OCI-LY3 (cell line): ENCODE data around the gene ZNF319.

Source experiments
- CTCF ChIP-seq: fragments of 200-600, 300-600 bp; sonication (generic); IDR thresholded peaks from 2 replicates; pipeline ENCODE4 v1.5.1; 2014; ENCODE audit warnings: antibody characterized with exemption, low read length, low read depth
- EZH2phosphoT487 ChIP-seq: fragments of 200-600 bp; shearing (Covaris generic); IDR thresholded peaks from 2 replicates; pipeline ENCODE4 v1.6.1; 2018; ENCODE audit warnings: antibody characterized with exemption, mixed run types, low read depth

DNA sequence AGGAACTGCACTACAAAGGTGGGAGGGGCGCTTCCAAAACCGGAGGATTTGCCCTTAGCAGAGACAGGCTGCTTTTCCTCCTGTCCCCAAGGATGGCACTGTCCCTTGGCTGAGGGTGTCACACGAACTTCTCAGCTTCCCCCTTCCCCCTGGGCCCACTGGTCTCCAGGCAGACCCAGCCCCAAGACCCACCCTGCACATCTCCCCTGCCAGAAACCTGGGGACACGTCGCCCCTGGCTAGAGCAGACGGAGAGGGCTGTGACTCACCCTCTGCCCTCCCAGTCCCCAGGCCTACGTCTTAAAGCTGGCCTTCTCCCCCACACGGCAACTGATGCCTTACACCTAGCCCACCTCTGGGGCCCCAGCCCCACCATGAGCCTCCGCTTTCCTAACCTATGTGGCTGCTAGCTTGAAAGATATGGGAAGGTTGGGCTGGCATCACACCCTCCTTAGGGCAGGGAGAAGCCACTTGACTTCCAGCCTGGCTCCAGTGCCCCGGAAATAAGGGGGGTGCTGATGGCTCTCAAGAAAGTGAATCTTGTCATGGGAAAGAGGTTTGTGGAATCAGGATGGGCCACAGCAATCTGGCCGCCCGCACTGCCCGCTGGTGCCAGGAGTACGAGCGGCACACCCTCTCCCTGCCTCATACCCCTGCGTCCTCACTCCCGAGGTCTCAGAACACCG, 4.6 kb downstream of the ZNF319 start:
- TF ChIP-seq CTCF (no peak), EZH2phosphoT487 (no peak)
